H1 (cell line): Measurements from ENCODE around the gene CFAP298. TPM values are rescaled to one million over a fixed set of nuclear protein-coding genes. Genes with fewer than 3 reads are reported as not detected.

ENCODE experiments used
- CTCF ChIA-PET: fragments of 300-600 bp; sonication (Branson Sonifier 250); formaldehyde crosslinking; loops from one replicate; lab custom pipeline; 2021; ENCODE audit not compliant: partially characterized antibody; lab: Charles Lee
- POLR2A ChIA-PET: fragments of 300-600 bp; sonication (Branson Sonifier 250); formaldehyde crosslinking; loops from one replicate; lab custom pipeline; 2021; ENCODE audit warnings: inconsistent platforms; ENCODE audit not compliant: partially characterized antibody; lab: Charles Lee
- DNase-seq, 2 experiments: peaks; one replicate each; pipeline versions ENCODE4 v3.0.0 to v3.0.0-alpha.2; 2010 to 2022; ENCODE audit warnings: low spot score in 2 of 2, low read depth in 1 of 2, mixed read lengths in 1 of 2
- FAIRE-seq: peaks from 2 replicates; lab custom pipeline; 2011; peaks lifted over from hg19 to GRCh38; lab: Jason Lieb, UNC
- H2AFZ ChIP-seq: 2 replicates; pipeline ENCODE4 v1.8.1; 2012; ENCODE audit warnings: low read length, inconsistent platforms
- H2AK5ac ChIP-seq: 2 replicates; pipeline ENCODE4 v1.6.1; 2013; ENCODE audit warnings: low read depth, low read length
- H2BK120ac ChIP-seq: replicated peaks from 2 replicates; pipeline ENCODE3; 2013; ENCODE audit warnings: low read depth, low read length, inconsistent platforms
- H2BK12ac ChIP-seq: 2 replicates; pipeline ENCODE4 v1.6.1; 2013; ENCODE audit warnings: low read depth, low read length
- H2BK15ac ChIP-seq: 2 replicates; pipeline ENCODE4 v1.6.1; 2013; ENCODE audit warnings: low read length
- H2BK20ac ChIP-seq: 2 replicates; pipeline ENCODE4 v1.6.1; 2013; ENCODE audit warnings: low read length
- H2BK5ac ChIP-seq: 2 replicates; pipeline ENCODE4 v1.6.1; 2013; ENCODE audit warnings: low read depth, low read length
- H3K14ac ChIP-seq: 2 replicates; pipeline ENCODE4 v1.6.1; 2013; ENCODE audit warnings: inconsistent platforms; ENCODE audit not compliant: insufficient read length
- H3K18ac ChIP-seq: 2 replicates; pipeline ENCODE4 v1.6.1; 2013; ENCODE audit warnings: low read length; ENCODE audit errors: extremely low read depth
- H3K23ac ChIP-seq: 2 replicates; pipeline ENCODE4 v1.6.1; 2013; ENCODE audit warnings: inconsistent platforms; ENCODE audit not compliant: insufficient read length
- H3K23me2 ChIP-seq: 2 replicates; pipeline ENCODE4 v1.6.1; 2013; ENCODE audit warnings: low read depth, low read length
- H3K27ac ChIP-seq: 2 replicates; pipeline ENCODE4 v1.6.1; 2011; ENCODE audit warnings: low read depth, low read length, inconsistent platforms
- H3K27me3 ChIP-seq, 4 experiments: replicated peaks in 1 of 4; 1 replicate in 1 of 4; 2 replicates in 3 of 4; pipeline versions ENCODE4 v1.6.1 to v1.8.1; 2011 to 2013; ENCODE audit warnings: low read length in 3 of 4, mild to moderate bottlenecking in 3 of 4, inconsistent platforms in 2 of 4, mixed read lengths in 2 of 4, moderate library complexity in 1 of 4; ENCODE audit not compliant: control insufficient read depth in 3 of 4, insufficient read depth in 3 of 4; ENCODE audit errors: extremely low read depth in 1 of 4
- H3K36me3 ChIP-seq, 4 experiments: 2 replicates each; pipeline versions ENCODE4 v1.6.1 to v1.8.1; 2011 to 2013; ENCODE audit warnings: mild to moderate bottlenecking in 4 of 4, low read length in 3 of 4, moderate library complexity in 2 of 4, control low read depth in 1 of 4, inconsistent platforms in 1 of 4; ENCODE audit not compliant: insufficient read depth in 4 of 4, control insufficient read depth in 2 of 4
- H3K4ac ChIP-seq: replicated peaks from 2 replicates; pipeline ENCODE3; 2013; ENCODE audit warnings: low read length, low read depth, mixed read lengths, inconsistent platforms; ENCODE audit not compliant: insufficient read length
- H3K4me1 ChIP-seq, 4 experiments: replicated peaks in 1 of 4; 1 replicate in 1 of 4; 2 replicates in 3 of 4; pipeline versions ENCODE4 v1.6.1 to v1.8.1; 2011 to 2013; ENCODE audit warnings: low read length in 3 of 4, inconsistent platforms in 2 of 4, mixed read lengths in 1 of 4; ENCODE audit not compliant: insufficient read depth in 4 of 4, control insufficient read depth in 3 of 4
- H3K4me2 ChIP-seq, 2 experiments: 2 replicates each; pipeline versions ENCODE4 v1.6.1 to v1.8.1; 2011 to 2013; ENCODE audit warnings: low read depth in 2 of 2, low read length in 2 of 2, control low read depth in 1 of 2, inconsistent platforms in 1 of 2, mild to moderate bottlenecking in 1 of 2; ENCODE audit not compliant: insufficient read depth in 1 of 2
- H3K4me3 ChIP-seq, 4 experiments: fragments of 200-600, 300-600 bp in 1 of 4; sonication (generic), shearing (Covaris generic), sonication (Bioruptor Twin) in 1 of 4; 2 replicates each; pipeline versions ENCODE4 v1.5.1 to v1.8.1; 2011 to 2016; ENCODE audit warnings: low read length in 4 of 4, low read depth in 3 of 4, control low read depth in 2 of 4, inconsistent platforms in 2 of 4, mild to moderate bottlenecking in 2 of 4, mixed read lengths in 1 of 4, moderate library complexity in 1 of 4; ENCODE audit not compliant: insufficient read depth in 2 of 4; ENCODE audit errors: extremely low read depth in 1 of 4
- H3K56ac ChIP-seq: replicated peaks from 2 replicates; pipeline ENCODE3; 2013; ENCODE audit warnings: low read depth, mild to moderate bottlenecking, mixed read lengths, low read length, inconsistent platforms; ENCODE audit not compliant: insufficient read length
- H3K79me1 ChIP-seq: 2 replicates; pipeline ENCODE4 v1.6.1; 2013; ENCODE audit warnings: low read depth, low read length, control low read depth
- H3K79me2 ChIP-seq, 2 experiments: 2 replicates each; pipeline versions ENCODE4 v1.6.1 to v1.8.1; 2012 to 2013; ENCODE audit warnings: low read length in 2 of 2, mild to moderate bottlenecking in 2 of 2, inconsistent platforms in 1 of 2; ENCODE audit not compliant: insufficient read depth in 2 of 2, control insufficient read depth in 1 of 2
- H3K9ac ChIP-seq, 4 experiments: replicated peaks in 1 of 4; 1 replicate in 1 of 4; 2 replicates in 3 of 4; pipeline versions ENCODE4 v1.6.1 to v1.8.1; 2011 to 2013; ENCODE audit warnings: low read depth in 3 of 4, low read length in 3 of 4, control low read depth in 2 of 4, mild to moderate bottlenecking in 2 of 4, moderate library complexity in 2 of 4, inconsistent platforms in 1 of 4; ENCODE audit errors: extremely low read depth in 1 of 4
- H3K9me3 ChIP-seq, 2 experiments: 2 replicates each; pipeline versions ENCODE4 v1.6.1 to v1.8.1; 2012 to 2013; ENCODE audit warnings: mild to moderate bottlenecking in 2 of 2, moderate library complexity in 2 of 2, control low read depth in 1 of 2, inconsistent platforms in 1 of 2, low read depth in 1 of 2, low read length in 1 of 2, mixed read lengths in 1 of 2; ENCODE audit not compliant: insufficient read depth in 2 of 2
- H4K20me1 ChIP-seq, 2 experiments: replicated peaks in 1 of 2; 2 replicates each; pipeline versions ENCODE3 to v1.8.1; 2011 to 2013; ENCODE audit warnings: inconsistent platforms in 2 of 2, low read length in 2 of 2, mild to moderate bottlenecking in 1 of 2; ENCODE audit not compliant: insufficient read depth in 2 of 2, control insufficient read depth in 1 of 2
- H4K5ac ChIP-seq: 2 replicates; pipeline ENCODE4 v1.6.1; 2013; ENCODE audit warnings: low read length, low read depth, mixed read lengths, inconsistent platforms; ENCODE audit not compliant: insufficient read length
- H4K8ac ChIP-seq: 2 replicates; pipeline ENCODE4 v1.8.0; 2013; ENCODE audit warnings: mild to moderate bottlenecking, moderate library complexity, low read length, inconsistent platforms; ENCODE audit not compliant: insufficient read depth; ENCODE audit errors: extremely low read depth
- H4K91ac ChIP-seq: replicated peaks from 2 replicates; pipeline ENCODE3; 2013; ENCODE audit warnings: low read length, mixed read lengths, inconsistent platforms; ENCODE audit not compliant: insufficient read length
- ASH2L ChIP-seq: fragments of 200-600, 300-600 bp; sonication (generic); IDR thresholded peaks from one replicate; pipeline ENCODE4 v1.7.1; 2017; ENCODE audit warnings: low read length
- BACH1 ChIP-seq: IDR thresholded peaks from 2 replicates; pipeline ENCODE4 v1.6.1; 2012; ENCODE audit warnings: low read length, improper control_type of control experiment
- BRCA1 ChIP-seq: IDR thresholded peaks from 2 replicates; pipeline ENCODE4 v1.6.1; 2012; ENCODE audit warnings: low read depth, low read length, improper control_type of control experiment
- CEBPB ChIP-seq: IDR thresholded peaks from 2 replicates; pipeline ENCODE4 v1.6.1; 2012; ENCODE audit warnings: low read depth, low read length
- CTBP2 ChIP-seq: IDR thresholded peaks from 2 replicates; pipeline ENCODE4 v1.7.0; 2011; ENCODE audit warnings: borderline replicate concordance, mild to moderate bottlenecking, moderate library complexity, mixed read lengths, low read length; ENCODE audit not compliant: insufficient read depth, insufficient read length
- EZH2 ChIP-seq: fragments of 200-600 bp; sonication (generic); IDR thresholded peaks from 2 replicates; pipeline ENCODE4 v1.7.1; 2012; ENCODE audit warnings: low read depth, mild to moderate bottlenecking, moderate library complexity, low read length, inconsistent platforms; ENCODE audit not compliant: severe bottlenecking
- GTF2F1 ChIP-seq: IDR thresholded peaks from 2 replicates; pipeline ENCODE4 v1.6.1; 2012; ENCODE audit warnings: low read depth, low read length, improper control_type of control experiment, borderline replicate concordance
- KDM4A ChIP-seq: IDR thresholded peaks from one replicate; pipeline ENCODE4 v1.7.1; 2012; ENCODE audit warnings: low read depth, mild to moderate bottlenecking, moderate library complexity, low read length, inconsistent platforms; ENCODE audit not compliant: severe bottlenecking
- POLR2AphosphoS5 ChIP-seq: IDR thresholded peaks from 2 replicates; pipeline ENCODE4 v1.6.1; 2011; ENCODE audit warnings: low read depth, low read length
- POU5F1 ChIP-seq: IDR thresholded peaks from 2 replicates; pipeline ENCODE4 v1.6.1; 2011; ENCODE audit warnings: low read depth, mild to moderate bottlenecking, low read length, moderate library complexity
- RBBP5 ChIP-seq: IDR thresholded peaks from 2 replicates; pipeline ENCODE4 v1.7.1; 2012; ENCODE audit warnings: low read depth, mild to moderate bottlenecking, inconsistent platforms, low read length, moderate library complexity, borderline replicate concordance
- SIRT6 ChIP-seq: IDR thresholded peaks from one replicate; pipeline ENCODE4 v1.7.1; 2012; ENCODE audit warnings: low read length, inconsistent platforms
- TAF1 ChIP-seq: IDR thresholded peaks from 2 replicates; pipeline ENCODE4 v1.6.1; 2011; ENCODE audit warnings: mild to moderate bottlenecking, low read depth, low read length
- TBP ChIP-seq: IDR thresholded peaks from 2 replicates; pipeline ENCODE4 v1.6.1; 2011; ENCODE audit warnings: low read depth, low read length, improper control_type of control experiment
- TCF12 ChIP-seq: IDR thresholded peaks from 2 replicates; pipeline ENCODE4 v1.6.1; 2011; ENCODE audit warnings: low read depth, mild to moderate bottlenecking, low read length
- YY1 ChIP-seq: IDR thresholded peaks from 2 replicates; pipeline ENCODE4 v1.6.1; 2011; ENCODE audit warnings: low read depth, mild to moderate bottlenecking, low read length
- WGBS, 2 experiments: shearing (Covaris generic) in 1 of 2; methylation state at CpG; one replicate each; pipeline versions ENCODE4 v1.1.6 to v1.1.7; 2013 to 2015; ENCODE audit warnings: low lambda C conversion rate in 2 of 2, mixed read lengths in 2 of 2, inconsistent platforms in 1 of 2, low coverage in 1 of 2, missing lambda C conversion rate in 1 of 2; ENCODE audit not compliant: insufficient replicate concordance in 2 of 2, insufficient coverage in 1 of 2, insufficient read length in 1 of 2; ENCODE audit errors: extremely low coverage in 1 of 2, missing lambda C conversion rate in 1 of 2; 5-methylcytosine and 5-hydroxymethylcytosine counted together
- polyA plus RNA-seq, 7 experiments: library from polyadenylated mRNA; depleted of rRNA in 3 of 7; stranded (reverse) in 5 of 7; unstranded in 2 of 7; fragments of >200 nt in 5 of 7; fragments of 200-250 nt in 2 of 7; gene quantifications; 1 replicate in 5 of 7; 2 replicates in 1 of 7; 4 replicates in 1 of 7; pipeline versions ENCODE4 v1.2.1 to v1.2.3, GENCODE V29; 2011 to 2013; ENCODE audit warnings: missing spikeins in 2 of 7, mixed read lengths in 2 of 7
- total RNA-seq: library from RNA; stranded (reverse); fragmentation: NEBNext Ultra II Directional; extraction: Animal tissue kit (Norgen Biotek cat#: 25700); gene quantifications from 2 replicates; pipeline ENCODE4 v1.2.1, GENCODE V29; 2021

CFAP298 gene
- total and polyA plus RNA-seq, 2 of the 8 experiments (the other 6 are each of a cell fraction or from before 2014, with no cell fraction given): 43.0 to 68.1 TPM

GRCh38 chr21:32593690-32594089 lies 18.5 kb downstream of the CFAP298 start:
- no peak overlapping the region for H2BK12ac ChIP-seq
- H4K8ac ChIP-seq: no peak overlapping the region; the same call in 1 of the 2 replicates
- H3K23me2 ChIP-seq: no peaks in the 10 kb centered on the region
- 0 out of 7 replicates have a peak, but pooled peaks cover 0 to 2% (median 0%) of the 10 kb centered on the region in 4 experiments for H3K4me1 ChIP-seq
- no peak overlapping the region for H2BK5ac ChIP-seq
- H4K5ac ChIP-seq: no peak overlapping the region
- ChIA-PET POLR2A (no interaction called here), CTCF (interaction anchor here (0.8 to 4.4 kb wide), 5 partner anchors 8 to 190 kb away, joined by 3 to 24 read pairs (median 4); no protein-coding TSS in a partner anchor)
- H3K27me3 ChIP-seq: no peaks in the 10 kb centered on the region
- no peak overlapping the region for H3K9ac ChIP-seq
- H2BK15ac ChIP-seq: no peak overlapping the region
- DNase-seq: no peak
- H3K79me1 ChIP-seq: no peaks in the 10 kb centered on the region
- no peak overlapping the region for H3K23ac ChIP-seq
- H2AK5ac ChIP-seq: no peak overlapping the region
- no peak overlapping the region for H4K91ac ChIP-seq
- H2AFZ ChIP-seq: no peak overlapping the region
- H3K18ac ChIP-seq: no peak overlapping the region
- H2BK120ac ChIP-seq: no peak overlapping the region
- no peak overlapping the region for H3K27ac ChIP-seq
- H3K79me2 ChIP-seq: no peaks in the 10 kb centered on the region
- FAIRE-seq: no peak
- no peak overlapping the region for H3K56ac ChIP-seq
- no peak overlapping the region for H3K4me2 ChIP-seq
- no peak overlapping the region for H3K14ac ChIP-seq
- H3K9me3 ChIP-seq: no peaks in the 10 kb centered on the region
- H3K4ac ChIP-seq: no peak overlapping the region
- peaks cover 0 to 6% (median 2%) of the 10 kb centered on the region in 4 experiments; a peak in 2 of 8 replicates for H3K36me3 ChIP-seq
- H3K4me3 ChIP-seq: no peak overlapping the region
- H2BK20ac ChIP-seq: no peak overlapping the region
- WGBS, 2 experiments: 86% methylated on average over 8 of the region's 8 CpGs; no CpG with 5 or more reads in 1 of the 2 experiments
- no peaks in the 10 kb centered on the region for H4K20me1 ChIP-seq
- TF ChIP-seq YY1 (no peak), CEBPB (no peak), GTF2F1 (no peak), TAF1 (no peak), SIRT6 (no peak), BRCA1 (no peak), ASH2L (no peak), KDM4A (no peak), CTBP2 (no peak), EZH2 (no peak), RBBP5 (no peak), BACH1 (no peak), TCF12 (no peak), POLR2AphosphoS5 (no peak), TBP (no peak), POU5F1 (no peak)
